Ishikawa (cell line): ENCODE measurements around the gene OGA.

ENCODE experiments used
- CEBPB ChIP-seq: IDR thresholded peaks from 2 replicates; pipeline ENCODE4 v1.6.1; 2012
- CREB1 ChIP-seq: IDR thresholded peaks from 2 replicates; pipeline ENCODE4 v1.6.1; 2012; ENCODE audit warnings: low read depth
- EGR1 ChIP-seq: IDR thresholded peaks from 2 replicates; pipeline ENCODE4 v1.6.1; 2012
- EP300 ChIP-seq: IDR thresholded peaks from 2 replicates; pipeline ENCODE4 v1.6.1; 2012; ENCODE audit warnings: borderline replicate concordance
- FOXM1 ChIP-seq: IDR thresholded peaks from 2 replicates; pipeline ENCODE4 v1.6.1; 2012; ENCODE audit warnings: low read depth, borderline replicate concordance
- MAX ChIP-seq: IDR thresholded peaks from 2 replicates; pipeline ENCODE4 v1.6.1; 2012
- NFIC ChIP-seq: IDR thresholded peaks from 2 replicates; pipeline ENCODE4 v1.6.1; 2012
- RAD21 ChIP-seq: IDR thresholded peaks from 2 replicates; pipeline ENCODE4 v1.6.1; 2012; ENCODE audit warnings: low read depth
- TAF1 ChIP-seq: IDR thresholded peaks from 2 replicates; pipeline ENCODE4 v1.6.1; 2012; ENCODE audit warnings: low read depth, mild to moderate bottlenecking
- TCF12 ChIP-seq: IDR thresholded peaks from 2 replicates; pipeline ENCODE4 v1.6.1; 2012; ENCODE audit warnings: low read depth
- TEAD4 ChIP-seq: IDR thresholded peaks from 2 replicates; pipeline ENCODE4 v1.6.1; 2012
- YY1 ChIP-seq: IDR thresholded peaks from 2 replicates; pipeline ENCODE4 v1.6.1; 2012; ENCODE audit warnings: low read depth
- ZBTB7A ChIP-seq: IDR thresholded peaks from 2 replicates; pipeline ENCODE4 v1.6.1; 2012; ENCODE audit warnings: low read depth
- TF ChIP-seq, protein P1 (sequence below): IDR thresholded peaks from 2 replicates; pipeline ENCODE4 v1.6.1; 2012
- TF ChIP-seq, protein P2 (sequence below): IDR thresholded peaks from 2 replicates; pipeline ENCODE4 v1.6.1; 2012; ENCODE audit warnings: low read depth, mild to moderate bottlenecking

OGA gene

GRCh38 chr10:101741938-101742337 is 76.3 kb downstream of the OGA start:
- TF ChIP-seq TEAD4, result no peak
- TF ChIP-seq TCF12, result no peak
- no peak for TF ChIP-seq YY1
- no peak for TF ChIP-seq NFIC
- no peak for TF ChIP-seq RAD21
- TF ChIP-seq ZBTB7A, result no peak
- no peak for TF ChIP-seq CEBPB
- TF ChIP-seq CREB1, result no peak
- no peak for TF ChIP-seq EP300
- TF ChIP-seq EGR1, result no peak
- TF ChIP-seq MAX, result no peak
- TF ChIP-seq, protein P1, sequence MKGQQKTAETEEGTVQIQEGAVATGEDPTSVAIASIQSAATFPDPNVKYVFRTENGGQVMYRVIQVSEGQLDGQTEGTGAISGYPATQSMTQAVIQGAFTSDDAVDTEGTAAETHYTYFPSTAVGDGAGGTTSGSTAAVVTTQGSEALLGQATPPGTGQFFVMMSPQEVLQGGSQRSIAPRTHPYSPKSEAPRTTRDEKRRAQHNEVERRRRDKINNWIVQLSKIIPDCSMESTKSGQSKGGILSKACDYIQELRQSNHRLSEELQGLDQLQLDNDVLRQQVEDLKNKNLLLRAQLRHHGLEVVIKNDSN, result no peak
- TF ChIP-seq TAF1, result no peak
- TF ChIP-seq FOXM1, result no peak
- TF ChIP-seq, protein P2, sequence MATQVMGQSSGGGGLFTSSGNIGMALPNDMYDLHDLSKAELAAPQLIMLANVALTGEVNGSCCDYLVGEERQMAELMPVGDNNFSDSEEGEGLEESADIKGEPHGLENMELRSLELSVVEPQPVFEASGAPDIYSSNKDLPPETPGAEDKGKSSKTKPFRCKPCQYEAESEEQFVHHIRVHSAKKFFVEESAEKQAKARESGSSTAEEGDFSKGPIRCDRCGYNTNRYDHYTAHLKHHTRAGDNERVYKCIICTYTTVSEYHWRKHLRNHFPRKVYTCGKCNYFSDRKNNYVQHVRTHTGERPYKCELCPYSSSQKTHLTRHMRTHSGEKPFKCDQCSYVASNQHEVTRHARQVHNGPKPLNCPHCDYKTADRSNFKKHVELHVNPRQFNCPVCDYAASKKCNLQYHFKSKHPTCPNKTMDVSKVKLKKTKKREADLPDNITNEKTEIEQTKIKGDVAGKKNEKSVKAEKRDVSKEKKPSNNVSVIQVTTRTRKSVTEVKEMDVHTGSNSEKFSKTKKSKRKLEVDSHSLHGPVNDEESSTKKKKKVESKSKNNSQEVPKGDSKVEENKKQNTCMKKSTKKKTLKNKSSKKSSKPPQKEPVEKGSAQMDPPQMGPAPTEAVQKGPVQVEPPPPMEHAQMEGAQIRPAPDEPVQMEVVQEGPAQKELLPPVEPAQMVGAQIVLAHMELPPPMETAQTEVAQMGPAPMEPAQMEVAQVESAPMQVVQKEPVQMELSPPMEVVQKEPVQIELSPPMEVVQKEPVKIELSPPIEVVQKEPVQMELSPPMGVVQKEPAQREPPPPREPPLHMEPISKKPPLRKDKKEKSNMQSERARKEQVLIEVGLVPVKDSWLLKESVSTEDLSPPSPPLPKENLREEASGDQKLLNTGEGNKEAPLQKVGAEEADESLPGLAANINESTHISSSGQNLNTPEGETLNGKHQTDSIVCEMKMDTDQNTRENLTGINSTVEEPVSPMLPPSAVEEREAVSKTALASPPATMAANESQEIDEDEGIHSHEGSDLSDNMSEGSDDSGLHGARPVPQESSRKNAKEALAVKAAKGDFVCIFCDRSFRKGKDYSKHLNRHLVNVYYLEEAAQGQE, result no peak

DNA sequence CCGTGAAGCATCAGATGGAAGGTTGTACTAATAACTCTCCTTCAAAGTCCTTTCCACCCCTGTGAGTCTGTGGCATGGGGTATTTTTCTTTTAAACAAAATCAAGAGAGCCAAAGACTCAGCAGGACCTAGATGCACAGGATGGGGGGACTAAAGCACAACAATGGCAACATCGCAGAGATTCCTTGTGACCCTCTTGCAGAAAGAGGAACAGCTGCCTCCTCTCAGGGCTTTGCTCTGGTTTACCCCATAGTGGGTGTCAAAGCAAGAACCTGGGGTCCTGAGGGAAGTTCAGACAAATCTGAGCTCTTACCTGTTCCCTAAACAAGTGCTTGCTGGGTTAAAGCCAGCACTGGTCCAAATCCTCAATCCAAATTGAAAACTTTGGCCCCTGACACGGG is 81.6 kb downstream of the OGA start:
- TF ChIP-seq MAX (no peak), TAF1 (no peak), FOXM1 (no peak), YY1 (no peak), CREB1 (no peak), TCF12 (no peak), EGR1 (no peak), ZBTB7A (no peak), CEBPB (no peak), NFIC (no peak), EP300 (no peak), TEAD4 (no peak)
- TF ChIP-seq, protein P2, result no peak
- TF ChIP-seq, protein P1, result no peak
